GM12878 (cell line): ENCODE data around the gene ARTN. TPM values are rescaled to one million over a fixed set of nuclear protein-coding genes. Genes with fewer than 3 reads are reported as not detected.

Source experiments
- ATAC-seq: fragments of 200-7000 bp; cut with Tn5 transposase; 3 replicates; pipeline ENCODE4 v1.9.1; 2020; ENCODE audit warnings: mild to moderate bottlenecking, moderate library complexity
- BruUV-seq: library from RNA; stranded (reverse); fragments of 400-500 nt; replicated peaks from 2 replicates; lab custom pipeline; 2021; lab: Mats Ljungman, UMichigan
- CTCF ChIA-PET: fragments of 300-600 bp; sonication (Branson Sonifier 250); formaldehyde crosslinking; extraction: SDS; loops from one replicate; lab custom pipeline; 2021; ENCODE audit warnings: inconsistent platforms; lab: Yijun Ruan, JAX
- POLR2A ChIA-PET: fragments of 350-600 bp; formaldehyde crosslinking; extraction: SDS; loops from one replicate; lab custom pipeline; 2021; ENCODE audit warnings: inconsistent platforms; lab: Charles Lee
- RAD21 ChIA-PET: fragments of 300-600 bp; sonication (Branson Sonifier 250); formaldehyde crosslinking; loops from one replicate; lab custom pipeline; 2023; ENCODE audit warnings: antibody characterized with exemption; ENCODE audit not compliant: unreplicated experiment; lab: Charles Lee
- SMC1A ChIA-PET: fragments of 300-600 bp; sonication (Branson Sonifier 250); formaldehyde crosslinking; loops from one replicate; lab custom pipeline; 2023; ENCODE audit not compliant: unreplicated experiment, uncharacterized antibody; lab: Charles Lee
- DNase-seq: peaks from one replicate; pipeline ENCODE4 v3.0.0-alpha.2; 2011; ENCODE audit warnings: low read depth, low spot score
- FAIRE-seq: peaks from 3 replicates; lab custom pipeline; 2011; peaks lifted over from hg19 to GRCh38; lab: Jason Lieb, UNC
- H2AFZ ChIP-seq: 2 replicates; pipeline ENCODE4 v1.6.0; 2011; ENCODE audit warnings: low read depth, low read length, control low read depth; ENCODE audit not compliant: control insufficient read depth
- H3K27ac ChIP-seq: 2 replicates; pipeline ENCODE4 v1.5.1; 2011; ENCODE audit warnings: control low read depth; ENCODE audit not compliant: control insufficient read depth, insufficient read depth
- H3K27me3 ChIP-seq, 2 experiments: replicated peaks in 1 of 2; 2 replicates each; pipeline versions ENCODE4 v1.6.0 to v1.6.1; 2011; ENCODE audit warnings: low read length in 1 of 2; ENCODE audit not compliant: control insufficient read depth in 2 of 2, insufficient read depth in 2 of 2
- H3K36me3 ChIP-seq, 2 experiments: 2 replicates each; pipeline ENCODE4 v1.5.1; 2011; ENCODE audit warnings: low read length in 1 of 2; ENCODE audit not compliant: control insufficient read depth in 2 of 2, insufficient read depth in 2 of 2
- H3K4me1 ChIP-seq: 2 replicates; pipeline ENCODE4 v1.6.1; 2011; ENCODE audit warnings: mild to moderate bottlenecking, low read length, moderate library complexity, mixed read lengths; ENCODE audit not compliant: control insufficient read depth, insufficient read depth
- H3K4me2 ChIP-seq: 2 replicates; pipeline ENCODE4 v1.6.0; 2011; ENCODE audit warnings: control low read depth; ENCODE audit not compliant: control insufficient read depth, insufficient read depth
- H3K4me3 ChIP-seq: fragments of 200-600 bp; sonication (generic); 2 replicates; pipeline ENCODE4 v1.5.1; 2016
- H3K79me2 ChIP-seq: 2 replicates; pipeline ENCODE4 v1.6.0; 2011; ENCODE audit warnings: low read length; ENCODE audit not compliant: control insufficient read depth, insufficient read depth
- H3K9ac ChIP-seq: 2 replicates; pipeline ENCODE4 v1.8.0; 2011; ENCODE audit warnings: low read length, control low read depth, mixed read lengths; ENCODE audit not compliant: control insufficient read depth, insufficient read depth
- H3K9me3 ChIP-seq: replicated peaks from 3 replicates; pipeline ENCODE4 v1.5.1; 2011; ENCODE audit warnings: mild to moderate bottlenecking, low read length; ENCODE audit not compliant: control insufficient read depth, insufficient read depth
- H4K20me1 ChIP-seq: 2 replicates; pipeline ENCODE4 v1.6.0; 2011; ENCODE audit not compliant: control insufficient read depth, insufficient read depth
- CHD4 ChIP-seq: fragments of 200-600 bp; sonication (generic); IDR thresholded peaks from 2 replicates; pipeline ENCODE4 v1.6.1; 2016; ENCODE audit warnings: mild to moderate bottlenecking
- DPF2 ChIP-seq: fragments of 450-650 bp; IDR thresholded peaks from 2 replicates; pipeline ENCODE4 v1.6.1; 2017; ENCODE audit warnings: mild to moderate bottlenecking
- HSF1 ChIP-seq: fragments of 150-350 bp; IDR thresholded peaks from 2 replicates; pipeline ENCODE4 v1.6.1; 2014; ENCODE audit warnings: mild to moderate bottlenecking, low read depth, low read length
- NKRF ChIP-seq: fragments of 450-650 bp; conservative IDR thresholded peaks from 2 replicates; pipeline ENCODE4 v1.6.1; 2017; ENCODE audit warnings: mild to moderate bottlenecking, moderate library complexity
- ZNF207 ChIP-seq: fragments of 450-650 bp; IDR thresholded peaks from 2 replicates; pipeline ENCODE4 v1.6.1; 2014; ENCODE audit warnings: antibody characterized with exemption, mild to moderate bottlenecking, borderline replicate concordance
- WGBS: methylation state at CpG from one replicate; pipeline ENCODE4 v1.1.6; 2016; ENCODE audit warnings: low lambda C conversion rate; ENCODE audit not compliant: insufficient replicate concordance, insufficient coverage; ENCODE audit errors: missing lambda C conversion rate; 5-methylcytosine and 5-hydroxymethylcytosine counted together
- in situ Hi-C: fragments of 300-500 bp; cut with MboI; formaldehyde crosslinking; loops from 9 replicates; pipeline ENCODE4 v1.14.3; 2018; ENCODE audit warnings: mixed read lengths
- intact Hi-C: fragments of 100-400 bp; cut with micrococcal nuclease; formaldehyde crosslinking; loops from one replicate; pipeline ENCODE4 v1.14.2; 2022; ENCODE audit not compliant: unreplicated experiment
- polyA plus RNA-seq, 11 experiments: library from polyadenylated mRNA; depleted of rRNA in 4 of 11; unstranded in 6 of 11; stranded (reverse) in 5 of 11; fragments of >200 nt; fragmentation: Nextera tagmentation in 4 of 11; fragmentation: Illumina TruSeq in 1 of 11; extraction: Ambion mirVana in 4 of 11; extraction: Trizol in 1 of 11; gene quantifications; 1 replicate in 1 of 11; 2 replicates in 10 of 11; pipeline versions ENCODE4 v1.2.1 to v1.2.3, GENCODE V29; 2011 to 2016; ENCODE audit warnings: inconsistent platforms in 2 of 11, missing spikeins in 2 of 11, low read depth in 1 of 11
- total RNA-seq, 4 experiments: library from RNA; depleted of rRNA in 3 of 4; stranded (reverse); fragments of >200 nt in 3 of 4; fragmentation: Illumina TruSeq in 1 of 4; extraction: Trizol in 1 of 4; gene quantifications; 2 replicates each; pipeline versions ENCODE4 v1.2.1 to v1.2.3, GENCODE V29; 2013 to 2021
- TF ChIP-seq, protein P1 (sequence below): IDR thresholded peaks from 2 replicates; pipeline ENCODE4 v1.6.1; 2011; ENCODE audit warnings: low read depth, low read length, improper control_type of control experiment, borderline replicate concordance

ARTN gene
- total and polyA plus RNA-seq, 10 of the 15 experiments (the other 5 are each of a cell fraction or from before 2014, with no cell fraction given) = 0.06 to 2.1 (median 0.34) TPM; not detected in 1

DNA sequence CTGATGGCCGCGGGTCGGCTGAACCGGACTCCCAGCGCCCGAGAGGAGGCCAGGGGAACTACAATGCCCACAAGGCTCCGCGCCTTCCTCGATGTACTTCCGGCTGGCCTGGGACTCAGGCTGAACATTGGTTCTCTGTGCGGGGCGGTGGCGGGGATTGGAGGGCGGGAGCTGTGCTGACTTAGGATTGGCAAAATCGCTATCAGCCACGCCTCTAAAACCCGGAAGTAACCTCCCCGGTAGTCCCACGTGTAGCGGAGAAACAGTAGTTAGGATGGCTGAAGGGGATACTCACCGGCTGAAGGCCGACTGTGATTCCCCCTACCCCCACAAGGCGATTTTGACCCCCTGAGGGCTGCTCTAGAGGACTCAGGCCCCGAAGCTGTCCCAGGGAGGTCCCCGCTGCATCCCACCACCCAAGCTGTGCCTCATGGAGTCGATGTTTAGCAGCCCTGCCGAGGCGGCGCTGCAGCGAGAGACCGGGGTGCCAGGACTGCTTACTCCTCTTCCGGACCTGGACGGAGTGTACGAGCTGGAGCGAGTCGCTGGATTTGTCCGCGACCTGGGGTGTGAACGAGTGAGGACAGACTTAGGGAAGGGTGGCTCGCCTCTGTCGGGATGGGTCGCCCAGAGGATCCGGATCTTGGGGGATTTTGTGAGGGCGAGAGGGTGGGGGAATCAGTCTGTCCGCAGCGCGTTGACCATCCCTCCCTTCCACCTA lies 36.3 kb downstream of the ARTN start, which contains the start of gene DPH2 (continued):
- TF ChIP-seq NKRF (peak; percentile 97), HSF1 (no peak), ZNF207 (no peak)
- TF ChIP-seq, all 136 proteins: peak for 35

- Histone ChIP-seq H3K4me3 (peak overlapping the region; percentile 98), H3K79me2 (peaks cover 24% of the 10 kb centered on the region), H2AFZ (no peak overlapping the region; the same call in 1 of the 2 replicates), H3K36me3 (peaks cover 8 to 11% of the 10 kb centered on the region in 2 experiments; a peak in 3 of 4 replicates), H3K4me1 (peaks cover 18% of the 10 kb centered on the region), H3K27ac (peak overlapping the region; percentile 60), H3K27me3 (no peaks in the 10 kb centered on the region), H3K9me3 (no peaks in the 10 kb centered on the region), H4K20me1 (no peaks in the 10 kb centered on the region), H3K9ac (peak overlapping the region; percentile 89), H3K4me2 (peak overlapping the region; percentile 93)
- ATAC-seq (no peak), DNase-seq (no peak), FAIRE-seq (no peak)
- in situ Hi-C loops = no loop called here
- CTCF ChIA-PET = interaction anchor here (0.9 to 2.0 kb wide), 4 partner anchors 23 to 66 kb away, joined by 3 to 6 read pairs (median 4); no protein-coding TSS in a partner anchor
- BruUV-seq = no TSS peak
- intact Hi-C loops = no loop called here
- SMC1A ChIA-PET = no interaction called here
- RAD21 ChIA-PET = interaction anchor here (2.6 kb wide), 1 partner anchor 207 kb away, joined by 6 read pairs; no protein-coding TSS in a partner anchor
- TF ChIP-seq DPF2 = no peak
- no peak for TF ChIP-seq CHD4
- TF ChIP-seq, protein P1, sequence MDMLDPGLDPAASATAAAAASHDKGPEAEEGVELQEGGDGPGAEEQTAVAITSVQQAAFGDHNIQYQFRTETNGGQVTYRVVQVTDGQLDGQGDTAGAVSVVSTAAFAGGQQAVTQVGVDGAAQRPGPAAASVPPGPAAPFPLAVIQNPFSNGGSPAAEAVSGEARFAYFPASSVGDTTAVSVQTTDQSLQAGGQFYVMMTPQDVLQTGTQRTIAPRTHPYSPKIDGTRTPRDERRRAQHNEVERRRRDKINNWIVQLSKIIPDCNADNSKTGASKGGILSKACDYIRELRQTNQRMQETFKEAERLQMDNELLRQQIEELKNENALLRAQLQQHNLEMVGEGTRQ = no peak
- WGBS = 15% methylated on average over 5 of the region's 5 CpGs
- POLR2A ChIA-PET = interaction anchor here (1.0 kb wide), 1 partner anchor 23 kb away, joined by 3 read pairs; the partner anchor contains the start of gene IPO13
Observed at GRCh38 chr1:43970502-43970901, 36.9 kb downstream of the ARTN start.
